Measurements from ENCODE around the gene ARRB1. TPM values are rescaled to one million over a fixed set of nuclear protein-coding genes. Genes with fewer than 3 reads are reported as not detected.

ARRB1 gene
- total and polyA plus RNA-seq, 9 of the 15 experiments (the other 6 are each of a cell fraction or from before 2014, with no cell fraction given) = 6.6 to 45.4 (median 28.5) TPM

GRCh38 chr11:75399344-75400145 lies 48.1 kb upstream of the ARRB1 start, which contains the start of gene RPS3 (continued):
- TF ChIP-seq RBM39 (optimal IDR thresholded peaks at IDR 0.05; ENCODE audit: low read depth, low read length) (peak; percentile 94), PPARD (CRISPR knock-in tag; IDR thresholded peaks at IDR 0.05) (no peak), CXXC5 (CRISPR knock-in tag; IDR thresholded peaks at IDR 0.05) (peak; percentile 98), ZNF586 (CRISPR knock-in tag; conservative IDR thresholded peaks at IDR 0.05) (no peak), HMG20A (CRISPR knock-in tag; conservative IDR thresholded peaks at IDR 0.05) (no peak), MTA3 (IDR thresholded peaks at IDR 0.05; ENCODE audit: borderline replicate concordance) (peak; percentile 94), HMGN3 (IDR thresholded peaks at IDR 0.05; ENCODE audit: borderline replicate concordance, extremely low read depth, insufficient read length, low read depth, low read length) (peak; percentile 43), CCAR2 (IDR thresholded peaks at IDR 0.05; ENCODE audit: low read depth, low read length) (no peak), E2F4 (CRISPR knock-in tag; IDR thresholded peaks at IDR 0.05; ENCODE audit: low read depth) (peak; percentile 74; the same call in 1 of the 2 replicates), RBFOX2 (IDR thresholded peaks at IDR 0.05; ENCODE audit: low read depth, low read length) (peak; percentile 100), NFE2 (IDR thresholded peaks at IDR 0.05; ENCODE audit: low read depth) (no peak), LEF1 (IDR thresholded peaks at IDR 0.05) (no peak), HOXB6 (CRISPR knock-in tag; IDR thresholded peaks at IDR 0.05; ENCODE audit: borderline replicate concordance) (no peak), XRCC5 (IDR thresholded peaks at IDR 0.05; ENCODE audit: low read depth, low read length) (peak; percentile 76), MITF (IDR thresholded peaks at IDR 0.05) (no peak), NCOA6 (IDR thresholded peaks at IDR 0.05) (peak; percentile 87), CHAMP1 (IDR thresholded peaks at IDR 0.05) (no peak), CSDE1 (IDR thresholded peaks at IDR 0.05) (peak in 1 of 2 experiments; percentile 66; a peak in 2 of 4 replicates), RAD21 (CRISPR knock-in tag; conservative IDR thresholded peaks at IDR 0.05 in 1 of 2, IDR thresholded peaks at IDR 0.05 in 1 of 2) (no peak), HNRNPUL1 (IDR thresholded peaks at IDR 0.05; ENCODE audit: low read length) (no peak), MBD1 (CRISPR knock-in tag; IDR thresholded peaks at IDR 0.05) (no peak), HSF4 (CRISPR knock-in tag; IDR thresholded peaks at IDR 0.05; ENCODE audit: borderline replicate concordance) (no peak), CREM (IDR thresholded peaks at IDR 0.05; ENCODE audit: low read depth) (peak; percentile 99)
